ENCODE measurements around the gene CFAP157. TPM values are rescaled to one million over a fixed set of nuclear protein-coding genes. Genes with fewer than 3 reads are reported as not detected.

Gene CFAP157
- total RNA-seq, 8 experiments from 2014 or later = 0.87 to 9.0 (median 1.9) TPM

- in situ Hi-C loops (cut with MboI; ENCODE audit: low pct_unique_long_range_greater_than_20kb in 2 of 9, low sequenced_read_pairs in 9 of 9, unreplicated experiment in 9 of 9) = loop anchor here in 1 of 9 experiments (25.0 kb wide), 1 partner anchor 169 kb away; no protein-coding TSS in a partner anchor
- no peak overlapping the region for H3K4me3 ChIP-seq
- no peak overlapping the region for H3K27ac ChIP-seq
- whole genome bisulfite sequencing, 10 experiments = 63 to 100% (median 88%) methylated on average over 1 to 5 of the region's 9 CpGs; no CpG with 5 or more reads in 4 of the 10 experiments
- ATAC-seq (replicated peaks in 6 of 8) = no peak
- no peaks in the 10 kb centered on the region for H3K4me1 ChIP-seq (replicated peaks in 1 of 2)
Observed at GRCh38 chr9:127680846-127681245, 25.9 kb upstream of the CFAP157 start.

DNA sequence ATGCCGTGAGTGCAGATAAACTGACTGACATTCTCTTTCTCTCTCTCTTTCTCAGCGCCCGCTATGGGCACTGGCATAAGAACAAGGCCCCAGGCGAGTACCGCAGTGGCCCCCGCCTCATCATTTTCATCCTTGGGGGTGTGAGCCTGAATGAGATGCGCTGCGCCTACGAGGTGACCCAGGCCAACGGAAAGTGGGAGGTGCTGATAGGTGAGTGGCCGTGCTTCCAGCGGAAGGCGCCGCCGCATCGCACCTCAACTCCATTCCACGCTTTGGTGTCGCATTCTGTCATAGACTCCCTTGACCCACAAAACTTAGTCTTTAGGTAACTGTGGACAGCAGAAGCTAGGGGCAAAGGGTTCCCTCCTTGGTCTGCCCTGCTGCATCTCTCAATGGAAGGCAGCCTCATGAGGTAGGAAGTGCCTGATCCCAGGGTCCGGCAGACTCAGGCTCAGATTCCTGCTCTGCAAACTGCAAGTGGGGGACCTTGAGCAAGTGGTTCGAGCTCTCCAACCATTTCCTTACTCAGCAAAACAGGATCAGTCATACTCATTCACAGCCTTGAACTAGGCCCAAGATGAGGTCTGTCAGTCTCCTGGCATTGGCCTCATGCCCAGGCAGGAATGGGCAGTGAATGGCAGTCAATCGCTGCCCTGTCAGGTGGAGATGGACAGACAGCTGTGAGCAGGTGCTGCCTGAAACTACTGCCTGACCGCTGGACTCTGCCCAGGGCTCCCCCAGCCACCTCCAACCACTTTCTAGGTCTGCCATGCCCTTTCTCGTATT is 24.2 kb upstream of the CFAP157 start:
- H3K27ac ChIP-seq = no peak overlapping the region
- no peaks in the 10 kb centered on the region for H3K4me1 ChIP-seq (replicated peaks in 1 of 2)
- in situ Hi-C loops (cut with MboI; ENCODE audit: low pct_unique_long_range_greater_than_20kb in 2 of 9, low sequenced_read_pairs in 9 of 9, unreplicated experiment in 9 of 9) = loop anchor here in 1 of 9 experiments (25.0 kb wide), 1 partner anchor 170 kb away; no protein-coding TSS in a partner anchor
- WGBS, 10 experiments = 80 to 100% (median 94%) methylated on average over 1 to 12 of the region's 23 CpGs; no CpG with 5 or more reads in 1 of the 10 experiments
- ATAC-seq (replicated peaks in 6 of 8) = no peak
- H3K4me3 ChIP-seq = no peak overlapping the region

DNA sequence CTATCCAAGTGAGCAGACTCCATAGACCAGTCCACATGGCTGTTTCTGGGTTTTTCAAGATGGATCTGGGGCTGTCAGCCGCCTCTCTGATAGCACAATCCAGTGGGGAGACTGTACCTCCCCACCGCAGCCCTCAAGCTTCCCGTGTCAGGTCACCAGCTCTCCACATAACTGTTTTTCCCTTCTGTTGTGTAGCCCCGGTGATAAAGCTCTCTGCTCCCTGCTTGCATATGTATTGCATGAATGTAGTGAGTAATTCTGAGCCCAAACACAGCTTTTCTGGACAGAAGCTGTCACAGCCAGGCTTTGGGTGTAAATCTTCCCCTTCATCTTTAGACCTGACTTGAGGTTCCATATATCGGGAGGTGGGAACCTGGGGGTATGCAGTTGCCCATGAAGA is 23.1 kb upstream of the CFAP157 start:
- ATAC-seq (replicated peaks in 6 of 8) = peak in 5 of 8 experiments; percentile 45 to 85 (median 77)
- in situ Hi-C loops (cut with MboI; ENCODE audit: low pct_unique_long_range_greater_than_20kb in 2 of 9, low sequenced_read_pairs in 9 of 9, unreplicated experiment in 9 of 9) = loop anchor here in 1 of 9 experiments (25.0 kb wide), 1 partner anchor 171 kb away; no protein-coding TSS in a partner anchor
- 51 to 100% (median 90%) methylated on average over 1 to 3 of the region's 5 CpGs; no CpG with 5 or more reads in 6 of the 10 experiments for WGBS, 10 experiments
- H3K4me1 ChIP-seq (replicated peaks in 1 of 2) = no peaks in the 10 kb centered on the region
- no peak overlapping the region for H3K4me3 ChIP-seq
- no peak overlapping the region for H3K27ac ChIP-seq

- ATAC-seq (replicated peaks in 6 of 8) = peak in 3 of 8 experiments; percentile 83 to 85 (median 84)
- Histone ChIP-seq H3K4me1 (replicated peaks in 1 of 2) (no peaks in the 10 kb centered on the region), H3K27ac (no peak overlapping the region), H3K4me3 (no peak overlapping the region)
- in situ Hi-C loops (cut with MboI; ENCODE audit: low pct_unique_long_range_greater_than_20kb in 2 of 9, low sequenced_read_pairs in 9 of 9, unreplicated experiment in 9 of 9) = loop anchor here in 1 of 9 experiments (25.0 kb wide), 1 partner anchor 172 kb away; no protein-coding TSS in a partner anchor
- WGBS, 10 experiments = 0 to 100% (median 96%) methylated on average over 1 to 4 of the region's 4 CpGs; no CpG with 5 or more reads in 3 of the 10 experiments
Observed at GRCh38 chr9:127684576-127684975, 22.2 kb upstream of the CFAP157 start.

DNA sequence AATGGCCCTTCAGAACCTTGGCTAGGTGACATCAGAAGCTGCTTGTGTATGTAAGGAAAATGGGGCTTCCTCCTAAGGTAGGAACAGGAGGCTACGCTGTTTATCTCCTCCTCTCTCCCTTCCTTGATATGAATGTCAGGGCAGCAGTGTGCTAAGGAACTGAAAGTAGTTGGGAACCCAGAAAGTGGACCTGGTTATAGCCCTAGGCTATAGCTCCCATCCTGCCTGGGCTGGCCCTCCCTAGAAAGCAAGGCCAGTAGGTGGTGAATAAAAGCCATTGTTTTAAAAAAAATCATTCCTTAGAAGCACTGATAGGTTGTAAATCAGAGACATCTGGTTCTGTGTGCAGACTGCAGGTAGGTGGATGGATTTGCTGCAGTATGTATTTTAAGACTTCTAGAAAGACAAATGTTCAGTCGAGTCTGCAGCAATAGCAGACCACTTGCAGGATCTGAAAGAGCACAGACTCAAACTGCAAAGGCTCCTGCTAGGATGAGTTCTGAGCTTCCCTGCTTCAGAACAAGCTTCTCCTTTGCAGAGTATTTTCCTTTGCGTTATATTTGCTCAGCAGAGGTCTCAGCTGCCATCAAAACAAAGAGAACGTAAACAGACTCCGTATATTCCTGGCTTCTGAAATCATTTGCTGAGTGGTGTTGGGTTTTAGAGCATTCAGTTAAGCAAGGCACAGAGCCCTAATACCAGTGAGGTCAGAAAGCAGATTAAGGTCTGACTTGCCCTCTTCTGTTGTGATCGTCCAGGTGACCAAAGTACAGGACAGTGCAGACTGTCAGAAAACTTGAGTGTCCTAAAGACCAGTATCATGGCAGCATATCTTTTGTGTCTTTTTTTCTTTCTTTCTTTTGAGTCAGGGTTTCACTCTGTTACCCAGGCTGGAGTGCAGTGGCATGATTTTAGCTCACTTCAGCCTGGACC is 20.1 kb upstream of the CFAP157 start:
- no peaks in the 10 kb centered on the region for H3K4me1 ChIP-seq (replicated peaks in 1 of 2)
- peak in 1 of 8 experiments; percentile 65 for ATAC-seq (replicated peaks in 6 of 8)
- WGBS, 10 experiments = 77 to 100% (median 90%) methylated on average over 1 to 5 of the region's 6 CpGs
- in situ Hi-C loops (cut with MboI; ENCODE audit: low pct_unique_long_range_greater_than_20kb in 2 of 9, low sequenced_read_pairs in 9 of 9, unreplicated experiment in 9 of 9) = loop anchor here in 1 of 9 experiments (25.0 kb wide), 1 partner anchor 174 kb away; no protein-coding TSS in a partner anchor
- H3K4me3 ChIP-seq = no peak overlapping the region
- H3K27ac ChIP-seq = no peak overlapping the region

GRCh38 chr9:127689329-127690000 is 17.3 kb upstream of the CFAP157 start:
- H3K4me3 ChIP-seq = no peak overlapping the region
- H3K27ac ChIP-seq = no peak overlapping the region
- ATAC-seq (replicated peaks in 6 of 8) = peak in 3 of 8 experiments; percentile 24 to 54 (median 35)
- in situ Hi-C loops (cut with MboI; ENCODE audit: low pct_unique_long_range_greater_than_20kb in 2 of 9, low sequenced_read_pairs in 9 of 9, unreplicated experiment in 9 of 9) = loop anchor here in 1 of 9 experiments (25.0 kb wide), 1 partner anchor 177 kb away; no protein-coding TSS in a partner anchor
- no peaks in the 10 kb centered on the region for H3K4me1 ChIP-seq (replicated peaks in 1 of 2)
- 80 to 100% (median 93%) methylated on average over 1 to 11 of the region's 13 CpGs; no CpG with 5 or more reads in 3 of the 10 experiments for WGBS, 10 experiments

DNA sequence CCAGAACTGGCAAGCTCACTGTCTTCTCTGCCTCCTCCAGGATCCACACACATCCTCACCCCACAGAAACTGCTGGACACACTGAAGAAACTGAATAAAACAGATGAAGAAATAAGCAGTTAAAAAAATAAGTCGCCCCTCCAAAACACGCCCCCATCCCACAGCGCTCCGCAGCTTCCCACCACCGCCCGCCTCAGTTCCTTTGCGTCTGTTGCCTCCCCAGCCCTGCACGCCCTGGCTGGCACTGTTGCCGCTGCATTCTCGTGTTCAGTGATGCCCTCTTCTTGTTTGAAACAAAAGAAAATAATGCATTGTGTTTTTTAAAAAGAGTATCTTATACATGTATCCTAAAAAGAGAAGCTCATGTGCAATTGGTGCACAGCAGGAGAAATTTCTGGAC is 16.1 kb upstream of the CFAP157 start:
- 80 to 100% (median 92%) methylated on average over 1 to 5 of the region's 10 CpGs; no CpG with 5 or more reads in 6 of the 10 experiments for WGBS, 10 experiments
- Histone ChIP-seq H3K27ac (no peak overlapping the region), H3K4me3 (no peak overlapping the region), H3K4me1 (replicated peaks in 1 of 2) (peaks cover 0 to 5% of the 10 kb centered on the region in 2 donors)
- ATAC-seq (replicated peaks in 6 of 8) = no peak
- in situ Hi-C loops (cut with MboI; ENCODE audit: low pct_unique_long_range_greater_than_20kb in 2 of 9, low sequenced_read_pairs in 9 of 9, unreplicated experiment in 9 of 9) = loop anchor here in 1 of 9 experiments (25.0 kb wide), 1 partner anchor 178 kb away; no protein-coding TSS in a partner anchor

DNA sequence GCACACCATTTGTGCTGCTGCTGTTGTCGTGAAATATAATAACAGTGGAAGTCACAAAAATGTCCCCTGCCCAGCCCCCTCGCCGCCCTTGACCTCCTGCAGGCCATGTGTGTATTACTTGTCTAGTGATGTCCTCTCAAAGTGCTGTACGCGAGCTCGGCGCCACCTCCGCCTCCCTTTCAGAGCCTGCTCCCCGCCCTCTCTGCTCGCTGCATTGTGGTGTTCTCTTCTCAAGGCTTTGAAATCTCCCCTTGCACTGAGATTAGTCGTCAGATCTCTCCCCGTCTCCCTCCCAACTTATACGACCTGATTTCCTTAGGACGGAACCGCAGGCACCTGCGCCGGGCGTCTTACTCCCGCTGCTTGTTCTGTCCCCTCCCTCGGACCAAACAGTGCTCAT is 14.7 kb upstream of the CFAP157 start:
- Histone ChIP-seq H3K27ac (no peak overlapping the region), H3K4me3 (no peak overlapping the region), H3K4me1 (replicated peaks in 1 of 2) (peaks cover 0 to 5% of the 10 kb centered on the region in 2 donors)
- no peak for ATAC-seq (replicated peaks in 6 of 8)
- in situ Hi-C loops (cut with MboI; ENCODE audit: low pct_unique_long_range_greater_than_20kb in 2 of 9, low sequenced_read_pairs in 9 of 9, unreplicated experiment in 9 of 9) = loop anchor here in 1 of 9 experiments (25.0 kb wide), 1 partner anchor 180 kb away; no protein-coding TSS in a partner anchor
- 50 to 90% (median 82%) methylated on average over 1 to 18 of the region's 20 CpGs; no CpG with 5 or more reads in 4 of the 10 experiments for WGBS, 10 experiments

- WGBS, 10 experiments = 50 to 86% (median 64%) methylated on average over 1 to 5 of the region's 10 CpGs; no CpG with 5 or more reads in 5 of the 10 experiments
- no peak for ATAC-seq (replicated peaks in 6 of 8)
- Histone ChIP-seq H3K4me3 (no peak overlapping the region), H3K27ac (no peak overlapping the region), H3K4me1 (replicated peaks in 1 of 2) (peaks cover 0 to 5% of the 10 kb centered on the region in 2 donors)
- in situ Hi-C loops (cut with MboI; ENCODE audit: low pct_unique_long_range_greater_than_20kb in 2 of 9, low sequenced_read_pairs in 9 of 9, unreplicated experiment in 9 of 9) = loop anchor here in 1 of 9 experiments (25.0 kb wide), 1 partner anchor 181 kb away; no protein-coding TSS in a partner anchor
Observed at GRCh38 chr9:127693143-127693542, 13.6 kb upstream of the CFAP157 start.

GRCh38 chr9:127693697-127694096 is 13.1 kb upstream of the CFAP157 start:
- no peak overlapping the region for H3K27ac ChIP-seq
- no peak for ATAC-seq (replicated peaks in 6 of 8)
- H3K4me3 ChIP-seq = no peak overlapping the region
- WGBS, 10 experiments = 75 to 100% (median 95%) methylated on average over 1 to 4 of the region's 4 CpGs; no CpG with 5 or more reads in 5 of the 10 experiments
- in situ Hi-C loops (cut with MboI; ENCODE audit: low pct_unique_long_range_greater_than_20kb in 2 of 9, low sequenced_read_pairs in 9 of 9, unreplicated experiment in 9 of 9) = loop anchor here in 1 of 9 experiments (25.0 kb wide), 1 partner anchor 181 kb away; no protein-coding TSS in a partner anchor
- H3K4me1 ChIP-seq (replicated peaks in 1 of 2) = peaks cover 0 to 5% of the 10 kb centered on the region in 2 donors

GRCh38 chr9:127694890-127695720 is 11.7 kb upstream of the CFAP157 start:
- ATAC-seq (replicated peaks in 6 of 8) = peak in 4 of 8 experiments; percentile 10 to 37 (median 24)
- WGBS, 10 experiments = 0 to 96% (median 78%) methylated on average over 1 to 7 of the region's 9 CpGs; no CpG with 5 or more reads in 1 of the 10 experiments

More at GRCh38 chr9:127694890-127695720, 11.7 kb upstream of the CFAP157 start:
- H3K27ac ChIP-seq = no peak overlapping the region
- in situ Hi-C loops (cut with MboI; ENCODE audit: low pct_unique_long_range_greater_than_20kb in 2 of 9, low sequenced_read_pairs in 9 of 9, unreplicated experiment in 9 of 9) = loop anchor here in 1 of 9 experiments (25.0 kb wide), 1 partner anchor 183 kb away; no protein-coding TSS in a partner anchor
- H3K4me3 ChIP-seq = no peak overlapping the region
- H3K4me1 ChIP-seq (replicated peaks in 1 of 2) = peaks cover 0 to 5% of the 10 kb centered on the region in 2 donors
